ENCODE results near the gene NDUFS7. TPM values are rescaled to one million over a fixed set of nuclear protein-coding genes. Genes with fewer than 3 reads are reported as not detected.

NDUFS7 gene
- total RNA-seq, 1 experiment from 2014 or later, result 135 TPM

DNA sequence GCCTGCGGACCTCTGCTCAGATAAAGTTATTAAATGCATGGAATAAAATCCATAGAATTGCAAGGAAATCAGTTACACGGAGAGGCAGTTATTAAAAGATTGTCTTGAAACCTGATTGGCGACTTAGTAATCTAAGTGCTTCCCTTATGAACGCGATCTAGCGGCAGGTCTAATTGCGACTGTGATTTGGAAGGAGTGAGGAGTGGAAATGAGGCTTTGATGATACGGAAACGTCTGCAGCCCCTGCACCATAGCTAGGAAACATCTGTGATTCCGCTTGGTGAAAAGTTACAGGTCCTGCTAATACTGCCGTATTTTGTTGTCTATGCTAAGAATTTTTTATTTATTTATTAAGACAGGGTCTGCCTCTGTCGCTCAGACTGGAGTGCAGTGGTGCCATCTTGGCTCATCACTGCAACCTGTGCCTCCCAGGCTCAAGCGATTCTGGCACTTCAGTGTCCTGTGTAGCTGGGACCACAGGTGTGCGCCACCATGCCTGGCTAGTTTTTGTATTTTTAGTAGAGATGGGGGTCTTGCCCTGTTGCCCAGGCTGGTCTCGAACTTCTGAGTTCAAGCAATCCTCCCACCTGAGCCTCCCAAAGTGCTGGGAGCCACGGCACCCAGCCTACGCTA, 887 bp downstream of the NDUFS7 start:
- CTCF ChIA-PET, result interaction anchor here (1.2 kb wide), 1 partner anchor 21 kb away, joined by 7 read pairs; no protein-coding TSS in a partner anchor

DNA sequence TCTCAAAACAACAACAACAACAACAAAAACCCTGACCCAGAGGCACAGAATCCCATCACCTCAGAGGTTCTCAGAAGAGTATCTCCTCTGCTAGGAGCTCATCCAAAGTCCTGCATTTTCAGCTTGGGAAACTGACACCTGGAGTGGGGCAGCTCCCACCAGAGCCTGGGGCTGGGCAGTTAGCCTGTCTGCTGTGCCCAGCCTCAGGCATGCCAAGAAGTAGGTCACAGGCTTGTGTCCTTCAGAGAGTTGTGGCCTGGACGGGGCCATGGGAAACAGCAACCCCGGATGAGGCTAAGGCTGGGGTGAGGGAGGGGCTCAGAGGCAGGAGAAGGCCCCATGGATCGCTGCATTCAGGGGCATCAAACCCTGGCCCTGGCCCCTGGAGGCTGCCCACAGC, 2.1 kb downstream of the NDUFS7 start:
- POLR2A ChIA-PET, result no interaction called here
- no peak for DNase-seq (ENCODE audit: unreplicated experiment)
- no peaks in the 10 kb centered on the region for H3K9me3 Mint-ChIP-seq (ENCODE audit: unreplicated experiment)
- no TSS peak for BruUV-seq (replicated peaks)
- CTCF ChIA-PET, result interaction anchor here (1.2 kb wide), 1 partner anchor 20 kb away, joined by 7 read pairs; no protein-coding TSS in a partner anchor
- no peaks in the 10 kb centered on the region for H3K27me3 Mint-ChIP-seq (ENCODE audit: insufficient read depth, unreplicated experiment)
- no peak overlapping the region for H3K4me3 Mint-ChIP-seq (ENCODE audit: unreplicated experiment)
- H3K36me3 Mint-ChIP-seq (ENCODE audit: insufficient read depth, unreplicated experiment), result peaks cover 50% of the 10 kb centered on the region
- H3K27ac Mint-ChIP-seq (ENCODE audit: low read depth, unreplicated experiment), result no peak overlapping the region
- TF ChIP-seq, protein P1, sequence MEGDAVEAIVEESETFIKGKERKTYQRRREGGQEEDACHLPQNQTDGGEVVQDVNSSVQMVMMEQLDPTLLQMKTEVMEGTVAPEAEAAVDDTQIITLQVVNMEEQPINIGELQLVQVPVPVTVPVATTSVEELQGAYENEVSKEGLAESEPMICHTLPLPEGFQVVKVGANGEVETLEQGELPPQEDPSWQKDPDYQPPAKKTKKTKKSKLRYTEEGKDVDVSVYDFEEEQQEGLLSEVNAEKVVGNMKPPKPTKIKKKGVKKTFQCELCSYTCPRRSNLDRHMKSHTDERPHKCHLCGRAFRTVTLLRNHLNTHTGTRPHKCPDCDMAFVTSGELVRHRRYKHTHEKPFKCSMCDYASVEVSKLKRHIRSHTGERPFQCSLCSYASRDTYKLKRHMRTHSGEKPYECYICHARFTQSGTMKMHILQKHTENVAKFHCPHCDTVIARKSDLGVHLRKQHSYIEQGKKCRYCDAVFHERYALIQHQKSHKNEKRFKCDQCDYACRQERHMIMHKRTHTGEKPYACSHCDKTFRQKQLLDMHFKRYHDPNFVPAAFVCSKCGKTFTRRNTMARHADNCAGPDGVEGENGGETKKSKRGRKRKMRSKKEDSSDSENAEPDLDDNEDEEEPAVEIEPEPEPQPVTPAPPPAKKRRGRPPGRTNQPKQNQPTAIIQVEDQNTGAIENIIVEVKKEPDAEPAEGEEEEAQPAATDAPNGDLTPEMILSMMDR (IDR thresholded peaks at IDR 0.05; ENCODE audit: unreplicated experiment), result no peak
- H3K4me1 Mint-ChIP-seq (ENCODE audit: insufficient read depth, unreplicated experiment), result peaks cover 6% of the 10 kb centered on the region
- intact Hi-C loops (cut with micrococcal nuclease), result loop anchor here (10.0 kb wide), 2 partner anchors 71 to 111 kb away; partner anchors contain the start of gene FAM174C

More for the DNA sequence above, 887 bp downstream of the NDUFS7 start:
- H3K4me3 Mint-ChIP-seq (ENCODE audit: unreplicated experiment), result peak overlapping the region; percentile 82
- POLR2A ChIA-PET, result interaction anchor here (0.6 to 1.4 kb wide), 10 partner anchors 13 to 118 kb away, joined by 3 to 6 read pairs (median 3); partner anchors contain the start of gene FAM174C
- H3K9me3 Mint-ChIP-seq (ENCODE audit: unreplicated experiment), result no peaks in the 10 kb centered on the region
- peaks cover 6% of the 10 kb centered on the region for H3K4me1 Mint-ChIP-seq (ENCODE audit: insufficient read depth, unreplicated experiment)
- intact Hi-C loops (cut with micrococcal nuclease), result loop anchor here (10.0 kb wide), 2 partner anchors 70 to 110 kb away; partner anchors contain the start of gene FAM174C
- H3K27ac Mint-ChIP-seq (ENCODE audit: low read depth, unreplicated experiment), result no peak overlapping the region
- DNase-seq (ENCODE audit: unreplicated experiment), result no peak
- BruUV-seq (replicated peaks), result no TSS peak
- TF ChIP-seq, protein P1 (IDR thresholded peaks at IDR 0.05; ENCODE audit: unreplicated experiment), result no peak
- H3K36me3 Mint-ChIP-seq (ENCODE audit: insufficient read depth, unreplicated experiment), result peaks cover 42% of the 10 kb centered on the region
- H3K27me3 Mint-ChIP-seq (ENCODE audit: insufficient read depth, unreplicated experiment), result no peaks in the 10 kb centered on the region

DNA sequence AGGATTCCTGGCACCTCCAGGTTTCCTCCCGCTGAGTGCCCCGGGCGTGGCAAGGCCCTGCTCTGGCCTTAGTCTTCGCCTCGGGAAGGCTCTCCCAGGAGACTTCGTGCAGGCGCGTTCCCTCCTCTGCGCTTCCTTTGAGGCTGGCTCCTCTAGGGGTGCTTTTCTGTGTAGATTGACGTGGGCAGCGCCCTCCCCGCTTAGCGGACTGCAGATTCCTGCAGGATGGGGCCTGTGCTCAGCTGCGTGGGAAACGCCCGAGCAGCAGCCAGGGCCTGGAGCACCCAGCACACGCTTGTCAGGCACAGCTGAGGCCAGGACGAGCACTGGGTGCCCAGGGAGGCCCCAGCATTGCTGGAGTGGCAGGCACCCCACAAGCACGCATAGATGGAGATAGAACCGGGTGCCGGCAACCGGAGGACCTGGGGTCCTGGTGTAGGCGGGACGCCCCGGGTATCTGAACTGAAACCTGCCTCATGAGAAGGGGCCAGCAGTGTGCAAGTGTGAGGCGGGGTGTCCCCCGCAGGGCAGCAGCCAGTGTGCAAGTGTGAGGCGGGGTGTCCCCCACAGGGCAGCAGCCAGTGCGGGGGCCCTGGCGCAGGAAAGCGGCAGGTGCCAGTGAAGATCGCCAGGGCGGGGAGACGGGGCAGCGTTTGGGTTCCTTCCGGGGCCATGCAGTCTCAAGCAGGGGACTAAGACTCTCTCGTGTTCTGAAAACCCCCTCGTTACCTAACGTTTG, 3.4 kb downstream of the NDUFS7 start:
- CTCF ChIA-PET, result interaction anchor here (0.7 to 1.5 kb wide), 2 partner anchors 16 to 73 kb away, joined by 3 read pairs; no protein-coding TSS in a partner anchor
- TF ChIP-seq, protein P1 (IDR thresholded peaks at IDR 0.05; ENCODE audit: unreplicated experiment), result no peak
- POLR2A ChIA-PET, result interaction anchor here (0.6 kb wide), 1 partner anchor 16 kb away, joined by 3 read pairs; no protein-coding TSS in a partner anchor
- H3K36me3 Mint-ChIP-seq (ENCODE audit: insufficient read depth, unreplicated experiment), result peaks cover 53% of the 10 kb centered on the region
- intact Hi-C loops (cut with micrococcal nuclease), result loop anchor here (10.0 kb wide), 2 partner anchors 72 to 112 kb away; partner anchors contain the start of gene FAM174C
- no peaks in the 10 kb centered on the region for H3K9me3 Mint-ChIP-seq (ENCODE audit: unreplicated experiment)
- no peak overlapping the region for H3K4me3 Mint-ChIP-seq (ENCODE audit: unreplicated experiment)
- H3K27me3 Mint-ChIP-seq (ENCODE audit: insufficient read depth, unreplicated experiment), result no peaks in the 10 kb centered on the region
- peaks cover 6% of the 10 kb centered on the region for H3K4me1 Mint-ChIP-seq (ENCODE audit: insufficient read depth, unreplicated experiment)
- no TSS peak for BruUV-seq (replicated peaks)
- H3K27ac Mint-ChIP-seq (ENCODE audit: low read depth, unreplicated experiment), result no peak overlapping the region
- no peak for DNase-seq (ENCODE audit: unreplicated experiment)
